MM.1S (cell line): Measurements from ENCODE around the gene AKR1C4.

Source experiments
- DNase-seq: peaks from one replicate; pipeline ENCODE4 v3.0.0-alpha.2; 2015
- H2AFZ ChIP-seq: fragments of 300-600 bp; sonication (generic); 2 replicates; pipeline ENCODE4 v1.6.0; 2016; ENCODE audit warnings: antibody characterized with exemption, low read length
- H3F3A ChIP-seq: fragments of 300-600 bp; sonication (generic); 2 replicates; pipeline ENCODE4 v1.6.1; 2016; ENCODE audit warnings: mild to moderate bottlenecking, antibody characterized with exemption, low read length, moderate library complexity, mixed read lengths; ENCODE audit not compliant: insufficient read depth
- H3K27ac ChIP-seq: fragments of 300-600 bp; sonication (generic); 2 replicates; pipeline ENCODE4 v1.5.1; 2016; ENCODE audit warnings: mild to moderate bottlenecking, low read length
- H3K27me3 ChIP-seq: fragments of 300-600 bp; sonication (generic); replicated peaks from 2 replicates; pipeline ENCODE4 v1.6.0; 2016; ENCODE audit warnings: low read length; ENCODE audit not compliant: insufficient read depth
- H3K36me3 ChIP-seq: fragments of 300-600 bp; sonication (generic); replicated peaks from 2 replicates; pipeline ENCODE4 v1.6.1; 2016; ENCODE audit warnings: mild to moderate bottlenecking, low read length, mixed read lengths; ENCODE audit not compliant: insufficient read depth
- H3K4me1 ChIP-seq: fragments of 300-600 bp; sonication (generic); 2 replicates; pipeline ENCODE4 v1.6.1; 2016; ENCODE audit warnings: low read length, mixed read lengths
- H3K4me2 ChIP-seq: fragments of 300-600 bp; sonication (generic); 2 replicates; pipeline ENCODE4 v1.6.0; 2016; ENCODE audit warnings: low read depth, low read length
- H3K4me3 ChIP-seq: fragments of 300-600 bp; sonication (generic); 2 replicates; pipeline ENCODE4 v1.5.1; 2016; ENCODE audit warnings: low read length, mixed read lengths
- H3K79me2 ChIP-seq: fragments of 300-600 bp; sonication (generic); 2 replicates; pipeline ENCODE4 v1.6.1; 2016; ENCODE audit warnings: mixed run types, low read length, mixed read lengths
- H3K9ac ChIP-seq: fragments of 300-600 bp; sonication (generic); 2 replicates; pipeline ENCODE4 v1.6.1; 2016; ENCODE audit warnings: low read length, mixed read lengths
- H3K9me2 ChIP-seq: fragments of 300-600 bp; sonication (generic); replicated peaks from 2 replicates; pipeline ENCODE4 v1.6.1; 2016; ENCODE audit warnings: mild to moderate bottlenecking, low read length, mixed read lengths; ENCODE audit not compliant: insufficient read depth
- H3K9me3 ChIP-seq: fragments of 300-600 bp; sonication (generic); replicated peaks from 2 replicates; pipeline ENCODE4 v1.6.1; 2016; ENCODE audit warnings: mild to moderate bottlenecking, low read length, mixed read lengths; ENCODE audit not compliant: insufficient read depth
- H4K20me1 ChIP-seq: fragments of 300-600 bp; sonication (generic); 2 replicates; pipeline ENCODE4 v1.6.1; 2016; ENCODE audit warnings: mild to moderate bottlenecking, low read length, moderate library complexity, mixed read lengths; ENCODE audit not compliant: insufficient read depth
- CTCF ChIP-seq: fragments of 300-600 bp; sonication (generic); IDR thresholded peaks from 2 replicates; pipeline ENCODE4 v1.5.1; 2016; ENCODE audit warnings: antibody characterized with exemption, low read length, mixed read lengths
- EZH2 ChIP-seq: fragments of 300-600 bp; sonication (generic); optimal IDR thresholded peaks from 2 replicates; pipeline ENCODE3; 2017; ENCODE audit warnings: low read depth, mild to moderate bottlenecking, antibody characterized with exemption, low read length, mixed read lengths
- EZH2phosphoT487 ChIP-seq: fragments of 300-600 bp; sonication (generic); IDR thresholded peaks from 2 replicates; pipeline ENCODE4 v1.6.1; 2018; ENCODE audit warnings: antibody characterized with exemption, low read length

Gene AKR1C4

DNA sequence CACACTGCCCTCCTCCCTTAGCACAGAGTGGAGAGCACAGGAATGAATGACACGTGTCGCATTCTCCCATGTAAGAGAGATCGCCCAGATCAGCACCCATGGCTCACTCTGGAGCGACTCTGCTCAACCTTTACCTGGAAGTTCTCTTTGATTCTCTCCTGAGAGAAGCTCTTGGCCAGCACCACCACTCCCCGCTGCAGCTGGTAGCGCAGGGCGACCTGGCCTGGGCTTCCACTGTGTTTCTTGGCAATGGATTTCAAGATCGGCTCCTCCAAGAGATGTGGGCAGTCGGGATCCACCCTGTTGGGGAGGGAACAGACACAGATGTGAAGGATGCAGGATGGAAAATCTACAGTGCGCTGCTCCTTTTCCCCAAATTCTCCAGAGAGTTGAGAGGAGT is 39.1 kb upstream of the AKR1C4 start:
- no peaks in the 10 kb centered on the region for H3K36me3 ChIP-seq
- H3K27me3 ChIP-seq, result no peaks in the 10 kb centered on the region
- no peak overlapping the region for H3K4me3 ChIP-seq
- no peak overlapping the region for H3K27ac ChIP-seq
- no peaks in the 10 kb centered on the region for H3K79me2 ChIP-seq
- no peak overlapping the region for H3K9ac ChIP-seq
- no peaks in the 10 kb centered on the region for H3K9me3 ChIP-seq
- TF ChIP-seq EZH2 (no peak), EZH2phosphoT487 (no peak), CTCF (no peak)
- no peak overlapping the region for H2AFZ ChIP-seq
- no peaks in the 10 kb centered on the region for H3F3A ChIP-seq
- H4K20me1 ChIP-seq, result no peaks in the 10 kb centered on the region
- no peaks in the 10 kb centered on the region for H3K9me2 ChIP-seq
- H3K4me2 ChIP-seq, result no peak overlapping the region
- no peaks in the 10 kb centered on the region for H3K4me1 ChIP-seq
- no peak for DNase-seq

DNA sequence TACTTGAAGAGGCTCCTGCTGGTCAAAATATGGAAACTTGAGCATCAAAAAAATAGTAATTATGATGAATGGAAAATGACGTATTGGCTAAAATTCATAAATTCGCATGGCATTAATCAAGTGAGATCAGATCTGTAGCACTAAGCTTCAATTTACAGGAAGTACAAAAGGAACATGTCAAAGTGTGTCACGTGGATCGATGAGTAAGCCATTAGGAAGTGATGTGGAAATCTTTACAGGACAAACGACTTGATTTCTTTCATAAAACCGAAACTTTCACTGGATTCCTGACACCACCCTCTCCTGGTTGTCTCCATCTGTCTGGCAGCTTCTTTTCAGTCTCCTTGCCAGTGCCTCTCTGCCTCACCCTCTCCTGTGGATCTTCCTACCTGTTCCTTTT is 37.5 kb upstream of the AKR1C4 start:
- H4K20me1 ChIP-seq, result no peaks in the 10 kb centered on the region
- TF ChIP-seq EZH2 (no peak), CTCF (no peak), EZH2phosphoT487 (no peak)
- no peaks in the 10 kb centered on the region for H3K4me1 ChIP-seq
- H3K36me3 ChIP-seq, result no peaks in the 10 kb centered on the region
- H3K27me3 ChIP-seq, result no peaks in the 10 kb centered on the region
- H3K9me2 ChIP-seq, result no peaks in the 10 kb centered on the region
- H3F3A ChIP-seq, result no peaks in the 10 kb centered on the region
- H3K9me3 ChIP-seq, result no peaks in the 10 kb centered on the region
- H3K4me3 ChIP-seq, result no peak overlapping the region
- H3K79me2 ChIP-seq, result no peaks in the 10 kb centered on the region
- no peak overlapping the region for H3K9ac ChIP-seq
- no peak overlapping the region for H2AFZ ChIP-seq
- H3K27ac ChIP-seq, result no peak overlapping the region
- H3K4me2 ChIP-seq, result no peak overlapping the region
- DNase-seq, result no peak

DNA sequence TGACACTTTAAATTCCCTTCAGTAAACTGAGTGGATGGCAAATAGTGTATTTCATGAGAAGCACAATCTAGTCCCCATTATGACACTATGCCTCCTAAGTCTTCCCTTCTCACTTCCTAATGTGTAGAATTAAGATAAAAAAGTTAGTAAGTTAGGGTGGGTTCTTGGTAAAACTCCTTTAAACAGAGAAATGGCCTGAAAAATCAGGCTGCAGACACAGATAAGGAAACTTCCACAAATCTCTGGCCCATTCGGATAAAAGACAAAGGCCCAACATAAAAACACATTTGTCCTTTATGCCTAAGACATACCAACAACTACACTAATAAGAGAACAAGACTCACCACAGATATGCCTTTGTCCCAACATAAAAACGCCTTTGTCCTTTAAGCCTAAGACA is 33.1 kb upstream of the AKR1C4 start:
- Histone ChIP-seq H3K9ac (no peak overlapping the region), H3F3A (no peaks in the 10 kb centered on the region), H3K36me3 (no peaks in the 10 kb centered on the region), H3K9me3 (no peaks in the 10 kb centered on the region), H3K27me3 (no peaks in the 10 kb centered on the region), H2AFZ (no peak overlapping the region), H3K4me2 (no peak overlapping the region), H4K20me1 (no peaks in the 10 kb centered on the region), H3K27ac (no peak overlapping the region), H3K79me2 (no peaks in the 10 kb centered on the region), H3K4me1 (no peaks in the 10 kb centered on the region), H3K4me3 (no peak overlapping the region), H3K9me2 (no peaks in the 10 kb centered on the region)
- DNase-seq, result no peak
- TF ChIP-seq EZH2phosphoT487, result no peak
- no peak for TF ChIP-seq CTCF
- no peak for TF ChIP-seq EZH2

GRCh38 chr10:5165738-5166137 is 30.9 kb upstream of the AKR1C4 start:
- no peaks in the 10 kb centered on the region for H3K36me3 ChIP-seq
- no peak overlapping the region for H3K4me3 ChIP-seq
- H3K4me2 ChIP-seq, result no peak overlapping the region
- DNase-seq, result no peak
- no peaks in the 10 kb centered on the region for H3K9me3 ChIP-seq
- H3F3A ChIP-seq, result no peaks in the 10 kb centered on the region
- no peak overlapping the region for H3K27ac ChIP-seq
- no peak overlapping the region for H3K9ac ChIP-seq
- no peaks in the 10 kb centered on the region for H3K9me2 ChIP-seq
- no peaks in the 10 kb centered on the region for H4K20me1 ChIP-seq
- H3K27me3 ChIP-seq, result no peaks in the 10 kb centered on the region
- no peaks in the 10 kb centered on the region for H3K4me1 ChIP-seq
- TF ChIP-seq EZH2, result no peak
- TF ChIP-seq EZH2phosphoT487, result no peak
- no peak for TF ChIP-seq CTCF
- no peaks in the 10 kb centered on the region for H3K79me2 ChIP-seq
- H2AFZ ChIP-seq, result no peak overlapping the region
